GM10847 (cell line): ENCODE data around the gene RPL21.

ENCODE experiments used
- POLR2A ChIP-seq: IDR thresholded peaks from 2 replicates; pipeline ENCODE4 v1.6.1; 2011; ENCODE audit not compliant: insufficient read length; ENCODE audit errors: extremely low read depth

Gene RPL21

GRCh38 chr13:27274631-27275030 lies 23.3 kb downstream of the RPL21 start:
- no peak for TF ChIP-seq POLR2A

- no peak for TF ChIP-seq POLR2A
Measured at GRCh38 chr13:27276188-27276587, 24.8 kb downstream of the RPL21 start.

GRCh38 chr13:27279506-27279905 lies 28.1 kb downstream of the RPL21 start:
- no peak for TF ChIP-seq POLR2A

DNA sequence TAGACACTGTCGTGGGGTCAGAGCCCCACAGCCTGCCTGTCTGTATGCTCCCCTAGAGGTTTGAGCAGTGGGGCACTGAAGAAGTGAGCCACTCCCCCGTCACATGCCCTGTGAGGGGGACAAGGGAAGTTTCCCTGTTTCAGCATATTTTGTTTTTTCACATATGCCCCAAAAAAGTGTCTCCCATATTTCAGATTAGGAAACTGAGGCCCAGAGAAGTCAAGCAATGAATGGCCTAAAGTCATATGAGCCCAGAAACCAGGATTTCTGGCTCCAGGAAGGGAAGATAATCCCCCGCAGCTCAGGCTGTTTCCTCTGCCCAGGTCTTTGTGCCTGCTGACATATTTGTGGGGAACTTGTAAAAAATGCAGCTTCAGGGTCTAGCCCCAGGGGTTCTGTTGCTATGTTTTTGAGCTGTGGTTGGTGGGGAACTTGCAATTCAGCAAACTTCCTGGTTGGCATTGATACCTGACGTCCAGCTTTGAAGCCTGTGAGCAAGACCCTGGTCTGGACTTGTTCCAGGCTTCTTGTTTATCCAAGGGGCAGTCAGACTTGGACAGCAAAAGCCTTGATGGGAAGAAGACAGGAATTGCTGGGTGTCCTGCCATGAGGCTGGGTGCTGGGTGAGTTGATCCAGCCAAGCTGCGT lies 28.8 kb downstream of the RPL21 start:
- no peak for TF ChIP-seq POLR2A

DNA sequence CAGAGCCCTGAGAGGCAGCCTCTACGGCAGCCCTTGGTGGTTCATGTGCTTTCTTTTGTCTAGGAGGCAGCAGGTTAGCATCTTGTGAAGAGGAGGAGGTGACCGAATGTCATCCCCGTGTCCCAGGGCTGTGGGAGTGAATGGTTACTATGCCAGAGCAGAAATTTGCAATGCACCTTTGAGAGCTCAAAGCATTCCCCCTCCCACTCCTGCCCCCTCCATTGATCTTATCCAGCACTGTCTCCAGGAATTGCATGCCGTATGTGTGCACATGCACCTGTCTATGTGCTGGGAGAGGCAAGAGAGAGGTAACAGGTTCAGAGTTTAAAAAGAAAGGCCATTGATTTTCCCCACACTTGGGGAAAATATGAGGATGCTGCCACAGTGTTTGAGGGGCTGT lies 29.5 kb downstream of the RPL21 start:
- no peak for TF ChIP-seq POLR2A

DNA sequence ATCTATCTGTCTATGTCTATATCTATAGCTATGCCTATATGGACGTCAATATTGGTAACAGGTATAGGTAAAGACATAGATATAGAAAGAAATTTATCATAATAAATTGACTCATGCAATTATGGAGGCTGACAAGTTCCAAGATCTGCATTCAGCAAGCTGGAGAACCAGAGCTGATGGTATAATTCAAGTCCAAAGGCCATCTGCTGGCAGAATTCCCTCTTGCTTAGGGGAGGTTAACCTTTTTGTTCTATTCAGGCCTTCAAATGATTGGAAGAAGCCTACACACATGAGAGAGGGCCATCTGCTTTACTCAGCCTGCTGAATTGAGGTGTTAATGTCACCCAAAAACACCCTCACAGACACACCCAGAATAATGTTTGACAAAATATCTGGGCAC lies 30.1 kb downstream of the RPL21 start:
- TF ChIP-seq POLR2A = no peak

GRCh38 chr13:27283906-27284493 lies 32.6 kb downstream of the RPL21 start:
- no peak for TF ChIP-seq POLR2A

GRCh38 chr13:27288392-27288791 lies 37.0 kb downstream of the RPL21 start:
- no peak for TF ChIP-seq POLR2A

GRCh38 chr13:27289011-27289665 lies 37.8 kb downstream of the RPL21 start:
- TF ChIP-seq POLR2A = no peak

- no peak for TF ChIP-seq POLR2A
Measured at GRCh38 chr13:27290715-27291114, 39.4 kb downstream of the RPL21 start.

- no peak for TF ChIP-seq POLR2A
Measured at GRCh38 chr13:27293076-27293691, 41.8 kb downstream of the RPL21 start.

GRCh38 chr13:27293873-27294515 lies 42.6 kb downstream of the RPL21 start:
- no peak for TF ChIP-seq POLR2A

- no peak for TF ChIP-seq POLR2A
Measured at GRCh38 chr13:27295096-27295495, 43.7 kb downstream of the RPL21 start.

DNA sequence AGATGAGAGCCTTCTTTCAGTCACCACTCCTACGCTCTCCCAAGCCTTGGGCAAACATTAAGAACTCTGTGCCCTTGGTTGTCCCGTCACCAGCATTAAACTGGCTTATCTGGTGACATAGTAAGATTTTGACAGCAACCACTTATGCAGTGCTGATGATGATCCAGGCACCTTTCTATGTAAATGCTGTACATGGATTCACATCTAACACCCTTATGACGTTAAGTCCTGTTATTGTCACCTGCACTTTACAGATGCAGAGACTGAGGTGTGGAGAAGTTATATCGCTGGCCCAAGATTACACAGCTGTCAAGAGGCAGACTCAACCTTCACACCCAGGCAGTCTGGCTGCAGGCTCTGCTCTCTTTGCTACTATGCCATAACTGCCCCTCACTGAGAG lies 44.3 kb downstream of the RPL21 start:
- TF ChIP-seq POLR2A = no peak

DNA sequence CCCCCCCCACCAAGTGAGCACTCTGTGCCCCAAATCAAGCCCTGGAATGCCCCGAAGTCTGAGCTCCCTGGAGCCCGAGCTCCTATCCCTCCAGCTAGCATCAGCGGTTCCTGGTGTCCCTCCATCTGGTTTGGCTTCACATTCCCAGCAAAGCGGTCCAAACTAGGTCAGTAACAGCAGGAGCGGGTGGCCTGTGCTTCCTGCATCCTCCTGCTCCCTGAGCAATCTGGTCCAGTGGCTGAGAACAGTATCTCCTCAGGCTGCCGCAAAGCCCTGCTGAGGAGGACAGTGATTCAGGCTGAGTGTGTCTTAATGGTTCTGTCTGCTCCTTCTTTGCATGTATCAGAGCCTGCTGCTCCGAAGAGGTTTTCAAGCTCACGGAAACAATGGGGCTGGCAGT lies 45.1 kb downstream of the RPL21 start:
- TF ChIP-seq POLR2A = no peak

DNA sequence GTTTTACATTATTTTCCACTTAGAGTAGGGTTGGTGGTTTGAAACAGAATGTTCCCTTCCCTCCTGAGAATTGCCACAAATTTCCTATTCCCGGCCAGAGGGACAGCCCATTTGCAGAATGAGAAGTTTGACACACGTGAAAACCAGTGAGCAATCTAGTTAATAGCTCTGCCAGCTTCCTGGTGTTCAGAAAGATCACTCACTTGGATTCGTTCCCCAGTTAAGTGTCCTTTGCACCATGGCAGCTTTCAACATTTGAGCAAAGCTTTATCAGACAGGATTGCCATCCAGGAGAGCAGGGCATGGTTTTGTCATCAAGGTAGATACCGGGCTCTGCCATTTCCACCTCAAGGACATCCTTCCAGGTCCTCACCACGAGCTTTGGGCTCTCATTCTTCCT lies 47.5 kb downstream of the RPL21 start:
- TF ChIP-seq POLR2A = no peak
